A673 (cell line): ENCODE results near the gene TTC33.

ENCODE experiments used
- EZH2 ChIP-seq: fragments of 200-600 bp; sonication (generic); IDR thresholded peaks from 2 replicates; pipeline ENCODE4 v1.6.1; 2017; ENCODE audit warnings: borderline replicate concordance, low read depth, mild to moderate bottlenecking, mixed read lengths, antibody characterized with exemption, low read length; ENCODE audit not compliant: poor library complexity, severe bottlenecking
- TF ChIP-seq, protein P1 (sequence below): fragments of 300-800, 200-600 bp; sonication (generic); conservative IDR thresholded peaks from 2 replicates; pipeline ENCODE4 v1.5.1; 2017; ENCODE audit warnings: low read depth, mild to moderate bottlenecking, antibody characterized with exemption, low read length, moderate library complexity, mixed read lengths

DNA sequence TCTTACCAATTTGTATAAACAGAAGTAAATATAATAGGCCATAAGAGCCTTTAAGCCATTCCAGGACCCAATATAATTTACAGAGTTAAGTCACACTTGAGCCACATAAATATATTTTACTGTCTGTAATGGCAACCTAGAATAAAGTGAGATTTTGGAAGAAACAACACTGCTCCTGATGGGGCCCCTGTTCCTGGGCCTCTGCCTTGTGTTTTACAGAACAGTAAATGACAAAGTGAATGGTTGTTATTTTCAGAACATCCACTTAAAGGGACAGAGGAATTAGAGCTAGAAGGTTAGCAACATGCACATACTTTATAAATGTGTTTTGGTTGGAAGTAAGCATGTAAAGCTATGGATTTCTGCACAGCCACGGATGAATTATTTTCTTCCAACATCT, 72.5 kb downstream of the TTC33 start:
- TF ChIP-seq EZH2: no peak
- TF ChIP-seq, protein P1, sequence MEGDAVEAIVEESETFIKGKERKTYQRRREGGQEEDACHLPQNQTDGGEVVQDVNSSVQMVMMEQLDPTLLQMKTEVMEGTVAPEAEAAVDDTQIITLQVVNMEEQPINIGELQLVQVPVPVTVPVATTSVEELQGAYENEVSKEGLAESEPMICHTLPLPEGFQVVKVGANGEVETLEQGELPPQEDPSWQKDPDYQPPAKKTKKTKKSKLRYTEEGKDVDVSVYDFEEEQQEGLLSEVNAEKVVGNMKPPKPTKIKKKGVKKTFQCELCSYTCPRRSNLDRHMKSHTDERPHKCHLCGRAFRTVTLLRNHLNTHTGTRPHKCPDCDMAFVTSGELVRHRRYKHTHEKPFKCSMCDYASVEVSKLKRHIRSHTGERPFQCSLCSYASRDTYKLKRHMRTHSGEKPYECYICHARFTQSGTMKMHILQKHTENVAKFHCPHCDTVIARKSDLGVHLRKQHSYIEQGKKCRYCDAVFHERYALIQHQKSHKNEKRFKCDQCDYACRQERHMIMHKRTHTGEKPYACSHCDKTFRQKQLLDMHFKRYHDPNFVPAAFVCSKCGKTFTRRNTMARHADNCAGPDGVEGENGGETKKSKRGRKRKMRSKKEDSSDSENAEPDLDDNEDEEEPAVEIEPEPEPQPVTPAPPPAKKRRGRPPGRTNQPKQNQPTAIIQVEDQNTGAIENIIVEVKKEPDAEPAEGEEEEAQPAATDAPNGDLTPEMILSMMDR: no peak
